GM10847 (cell line): ENCODE data around the gene IMPA2.

Experiments
- POLR2A ChIP-seq: IDR thresholded peaks from 2 replicates; pipeline ENCODE4 v1.6.1; 2011; ENCODE audit not compliant: insufficient read length; ENCODE audit errors: extremely low read depth

IMPA2 gene

DNA sequence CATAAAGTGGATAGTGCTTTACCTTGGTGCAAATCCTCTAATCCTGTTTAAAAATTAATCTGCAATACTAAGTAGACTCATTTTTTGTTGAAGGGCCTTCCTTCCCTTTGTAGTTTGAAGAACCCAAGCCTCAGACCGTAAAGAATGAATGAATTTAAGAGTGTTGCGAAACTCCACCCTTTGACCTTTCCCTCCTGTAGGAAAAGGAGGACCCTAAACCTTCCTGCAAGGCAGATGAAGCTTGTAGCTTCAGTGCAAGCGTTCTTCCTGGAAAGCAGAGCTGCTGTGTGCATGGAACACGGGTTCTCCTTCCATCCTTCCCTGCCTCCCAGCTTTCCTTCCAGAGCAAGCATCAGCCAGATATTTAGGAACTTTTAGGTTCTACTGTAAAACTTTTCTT, 1.7 kb downstream of the IMPA2 start:
- TF ChIP-seq POLR2A, result no peak

- TF ChIP-seq POLR2A, result no peak
Observed at GRCh38 chr18:11983592-11983991, 2.3 kb downstream of the IMPA2 start.

GRCh38 chr18:11984091-11984490, 2.8 kb downstream of the IMPA2 start:
- no peak for TF ChIP-seq POLR2A

DNA sequence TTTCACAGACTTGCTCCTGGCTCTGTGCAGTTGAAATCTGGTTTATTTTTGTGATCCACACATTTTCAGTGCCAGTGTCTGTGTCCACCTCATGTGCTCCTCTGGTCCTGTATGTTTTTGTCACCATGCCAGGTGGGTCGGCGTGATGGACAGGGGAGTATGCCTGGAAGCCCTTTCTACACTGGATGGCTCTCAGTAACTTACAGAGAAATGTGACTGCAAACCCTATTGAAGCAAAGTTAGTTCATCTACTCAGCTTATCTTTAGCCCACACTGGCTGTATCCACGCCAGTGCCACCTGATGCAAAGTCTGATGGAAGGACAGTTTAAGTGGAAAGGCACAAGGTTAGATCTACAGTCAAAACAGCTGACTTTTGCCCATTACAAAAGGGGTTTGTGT, 4.3 kb downstream of the IMPA2 start:
- no peak for TF ChIP-seq POLR2A

GRCh38 chr18:11986061-11986460, 4.8 kb downstream of the IMPA2 start:
- TF ChIP-seq POLR2A, result no peak

DNA sequence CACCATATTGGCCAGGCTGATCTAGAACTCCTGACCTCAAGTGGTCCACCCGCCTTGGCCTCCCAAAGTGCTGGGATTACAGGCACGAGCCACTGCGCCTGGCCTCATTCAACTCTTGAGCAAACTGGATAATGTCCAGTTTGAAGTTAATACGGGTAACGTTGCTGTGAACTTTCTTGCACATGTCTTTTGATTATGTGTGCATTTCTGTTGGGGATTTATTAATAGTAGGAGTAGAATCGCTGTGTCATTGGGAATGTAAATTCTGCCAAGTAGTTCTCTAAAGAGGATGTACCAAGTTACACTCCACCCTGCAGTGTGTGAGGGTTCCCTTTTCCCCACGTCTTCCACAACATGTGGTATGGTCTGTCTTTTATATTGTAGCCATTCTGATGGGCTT, 6.2 kb downstream of the IMPA2 start:
- TF ChIP-seq POLR2A, result no peak

DNA sequence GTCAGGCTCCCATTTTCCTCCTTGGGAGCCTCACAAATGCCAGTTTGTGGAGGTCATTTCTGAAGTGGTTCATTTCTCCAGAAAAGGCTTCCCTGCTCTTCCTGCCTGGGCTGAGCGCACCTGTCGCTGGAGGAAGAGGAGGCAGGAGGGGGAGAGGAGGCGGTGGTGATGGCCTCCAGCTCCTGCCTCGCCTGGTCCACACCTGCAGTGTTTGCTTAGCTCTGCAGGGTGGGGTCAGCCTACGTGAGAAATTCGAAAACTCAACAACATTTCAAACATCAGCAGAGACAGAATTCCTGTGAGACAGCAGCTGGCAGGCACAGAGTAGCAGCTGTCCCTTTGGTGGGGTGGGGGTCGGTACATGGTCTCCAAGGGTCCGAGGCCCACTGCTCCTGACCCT, 7.9 kb downstream of the IMPA2 start:
- no peak for TF ChIP-seq POLR2A

GRCh38 chr18:11989966-11990380, 8.7 kb downstream of the IMPA2 start:
- TF ChIP-seq POLR2A, result no peak

GRCh38 chr18:11990539-11990938, 9.2 kb downstream of the IMPA2 start:
- TF ChIP-seq POLR2A, result no peak

- TF ChIP-seq POLR2A, result no peak
Observed at GRCh38 chr18:11991021-11991795, 9.9 kb downstream of the IMPA2 start.

- TF ChIP-seq POLR2A, result no peak
Observed at GRCh38 chr18:11992096-11992790, 10.9 kb downstream of the IMPA2 start.

- TF ChIP-seq POLR2A, result no peak
Observed at GRCh38 chr18:11993264-11993916, 12.1 kb downstream of the IMPA2 start.

- TF ChIP-seq POLR2A, result no peak
Observed at GRCh38 chr18:11994336-11994702, 13.0 kb downstream of the IMPA2 start.

DNA sequence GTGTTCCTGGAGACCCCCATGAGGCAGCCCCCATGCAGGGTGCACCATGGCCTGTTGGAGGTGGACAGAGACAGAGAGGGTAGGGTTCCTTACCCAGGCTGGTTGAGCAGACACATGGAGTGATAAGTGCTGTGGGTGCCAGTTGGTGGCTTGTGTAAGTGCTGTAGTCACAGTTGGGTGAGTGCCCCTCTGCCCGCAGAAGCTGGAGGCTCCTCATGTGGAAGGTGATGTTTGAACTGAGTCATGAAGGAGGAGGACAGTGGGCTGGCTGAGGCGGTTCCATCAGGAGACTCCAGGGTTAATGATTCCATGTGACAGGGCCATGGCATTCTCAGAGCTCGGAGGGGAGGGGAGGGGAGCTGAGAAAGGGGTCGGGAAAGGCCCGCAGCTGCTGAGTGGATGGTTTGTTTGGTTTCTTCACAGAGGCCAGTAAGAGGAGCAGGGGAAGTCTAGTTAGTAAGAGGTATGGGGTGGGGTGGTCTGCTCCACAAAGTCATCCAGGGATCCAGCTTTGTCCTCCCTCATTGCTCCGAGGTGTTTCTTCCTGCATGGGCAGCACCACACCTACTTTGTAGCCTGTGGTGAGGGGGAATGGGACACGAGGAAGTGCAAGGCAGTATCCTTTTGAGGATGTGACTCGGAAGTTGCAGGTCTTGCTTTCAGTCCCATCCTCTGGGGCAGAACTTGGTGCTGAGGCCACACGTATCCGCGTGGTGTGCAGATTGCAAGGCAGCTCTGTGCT, 13.6 kb downstream of the IMPA2 start:
- no peak for TF ChIP-seq POLR2A

DNA sequence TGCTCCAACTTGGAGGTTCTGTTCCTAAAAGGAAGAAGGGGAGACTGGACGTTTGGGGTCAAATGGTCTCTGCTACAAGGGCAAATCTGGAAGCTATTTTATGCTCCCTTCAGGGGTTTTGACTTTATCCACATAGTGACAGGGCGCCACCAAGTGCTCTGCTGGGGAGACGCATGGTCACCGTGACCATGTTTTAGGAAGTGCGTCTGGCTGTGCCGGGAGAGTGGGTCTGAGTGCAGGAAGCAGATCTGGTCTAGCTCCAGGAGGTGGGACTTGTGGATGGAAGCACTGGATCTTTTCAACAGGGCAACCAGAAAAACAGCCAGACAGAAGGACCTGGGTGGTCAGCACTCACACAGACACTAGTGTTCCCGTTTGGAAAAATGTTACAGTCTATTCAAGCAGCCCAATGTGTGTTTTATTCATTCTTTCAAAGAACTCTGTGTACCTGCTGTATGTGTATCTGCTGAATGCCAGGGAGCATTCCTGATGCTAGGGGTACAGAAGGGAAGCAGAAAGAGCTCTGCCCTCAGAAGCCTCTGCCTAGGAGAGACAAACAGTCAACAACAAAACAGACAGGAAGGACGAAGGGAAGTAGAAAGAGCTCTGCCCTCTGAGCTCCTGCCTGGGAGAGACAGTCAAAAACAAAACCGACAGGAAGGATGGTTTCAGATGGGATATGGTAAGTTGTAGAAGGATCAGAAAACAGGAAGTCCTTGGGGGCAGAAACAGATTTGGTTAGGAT, 14.3 kb downstream of the IMPA2 start:
- TF ChIP-seq POLR2A, result no peak
